Neural cell (in vitro differentiated cells): ENCODE results near the gene GSG1.

ENCODE experiments used
- CTCF ChIP-seq: fragments of 450-650 bp; IDR thresholded peaks from 2 replicates; pipeline ENCODE4 v1.5.1; 2014; ENCODE audit warnings: antibody characterized with exemption, mild to moderate bottlenecking, moderate library complexity; ENCODE audit not compliant: poor library complexity, severe bottlenecking
- EZH2 ChIP-seq: fragments of 200-600, 300-800 bp; shearing (Covaris generic), sonication (generic); IDR thresholded peaks from 2 replicates; pipeline ENCODE4 v1.6.1; 2014; ENCODE audit warnings: antibody characterized with exemption, low read length, borderline replicate concordance, mild to moderate bottlenecking; ENCODE audit not compliant: insufficient read depth, poor library complexity, severe bottlenecking
- POLR2AphosphoS5 ChIP-seq: IDR thresholded peaks from 2 replicates; pipeline ENCODE4 v1.6.1; 2012
- SMC3 ChIP-seq: fragments of 450-650 bp; conservative IDR thresholded peaks from 2 replicates; pipeline ENCODE4 v1.6.1; 2014; ENCODE audit warnings: antibody characterized with exemption, mild to moderate bottlenecking, moderate library complexity; ENCODE audit not compliant: poor library complexity
- TAF1 ChIP-seq: IDR thresholded peaks from 2 replicates; pipeline ENCODE4 v1.6.1; 2012; ENCODE audit warnings: low read depth

GRCh38 chr12:13093848-13094220, 9.6 kb downstream of the GSG1 start:
- TF ChIP-seq CTCF = no peak
- no peak for TF ChIP-seq EZH2
- no peak for TF ChIP-seq POLR2AphosphoS5
- no peak for TF ChIP-seq SMC3
- TF ChIP-seq TAF1 = no peak
